Tibial nerve (tissue), 3 donors: ENCODE results near the gene PHEX.

Experiments used
- POLR2A ChIP-seq, 2 donors: fragments of 450-650 bp; IDR thresholded peaks; one replicate each; pipeline ENCODE4 v1.6.1; 2017; ENCODE audit warnings: antibody characterized with exemption in 2 of 2, mild to moderate bottlenecking in 2 of 2, moderate library complexity in 2 of 2
- TF ChIP-seq, protein P1 (sequence below), 5 experiments: fragments of 200-600 bp in 3 of 5; fragments of 450-650 bp in 2 of 5; sonication (generic) in 3 of 5; IDR thresholded peaks; one replicate each; pipeline ENCODE4 v1.5.1; 2016 to 2019; ENCODE audit warnings: antibody characterized with exemption in 5 of 5, mild to moderate bottlenecking in 3 of 5, moderate library complexity in 2 of 5

- no peak for TF ChIP-seq POLR2A (IDR thresholded peaks at IDR 0.05)
- TF ChIP-seq, protein P1, sequence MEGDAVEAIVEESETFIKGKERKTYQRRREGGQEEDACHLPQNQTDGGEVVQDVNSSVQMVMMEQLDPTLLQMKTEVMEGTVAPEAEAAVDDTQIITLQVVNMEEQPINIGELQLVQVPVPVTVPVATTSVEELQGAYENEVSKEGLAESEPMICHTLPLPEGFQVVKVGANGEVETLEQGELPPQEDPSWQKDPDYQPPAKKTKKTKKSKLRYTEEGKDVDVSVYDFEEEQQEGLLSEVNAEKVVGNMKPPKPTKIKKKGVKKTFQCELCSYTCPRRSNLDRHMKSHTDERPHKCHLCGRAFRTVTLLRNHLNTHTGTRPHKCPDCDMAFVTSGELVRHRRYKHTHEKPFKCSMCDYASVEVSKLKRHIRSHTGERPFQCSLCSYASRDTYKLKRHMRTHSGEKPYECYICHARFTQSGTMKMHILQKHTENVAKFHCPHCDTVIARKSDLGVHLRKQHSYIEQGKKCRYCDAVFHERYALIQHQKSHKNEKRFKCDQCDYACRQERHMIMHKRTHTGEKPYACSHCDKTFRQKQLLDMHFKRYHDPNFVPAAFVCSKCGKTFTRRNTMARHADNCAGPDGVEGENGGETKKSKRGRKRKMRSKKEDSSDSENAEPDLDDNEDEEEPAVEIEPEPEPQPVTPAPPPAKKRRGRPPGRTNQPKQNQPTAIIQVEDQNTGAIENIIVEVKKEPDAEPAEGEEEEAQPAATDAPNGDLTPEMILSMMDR (IDR thresholded peaks at IDR 0.05): no peak
These were observed 11.7 kb downstream of the PHEX start for GRCh38 chrX:22043872-22044271.
